Type B pancreatic cell (in vitro differentiated cells): ENCODE results near the gene PARPBP. TPM values are rescaled to one million over a fixed set of nuclear protein-coding genes. Genes with fewer than 3 reads are reported as not detected.

ENCODE experiments used
- DNase-seq: peaks from one replicate; pipeline ENCODE4 v3.0.0; 2021; ENCODE audit warnings: mixed read lengths; ENCODE audit not compliant: unreplicated experiment; ENCODE audit errors: extremely low spot score
- H3K27ac Mint-ChIP-seq: 2 replicates; pipeline ENCODE4 v1.8.0; 2021; ENCODE audit warnings: mild to moderate bottlenecking, mixed read lengths
- H3K27me3 Mint-ChIP-seq: 2 replicates; pipeline ENCODE4 v1.8.0; 2021; ENCODE audit warnings: mixed read lengths
- H3K36me3 Mint-ChIP-seq: 2 replicates; pipeline ENCODE4 v1.8.0; 2021; ENCODE audit warnings: mixed read lengths
- H3K4me1 Mint-ChIP-seq: one replicate; pipeline ENCODE4 v1.8.0; 2021; ENCODE audit warnings: mixed read lengths; ENCODE audit not compliant: unreplicated experiment
- H3K4me3 Mint-ChIP-seq: 2 replicates; pipeline ENCODE4 v1.8.0; 2021; ENCODE audit warnings: mild to moderate bottlenecking, mixed read lengths
- H3K9me3 Mint-ChIP-seq: 2 replicates; pipeline ENCODE4 v1.8.0; 2021; ENCODE audit warnings: mixed read lengths
- total RNA-seq: library from RNA; stranded (reverse); gene quantifications from 2 replicates; pipeline ENCODE4 v1.2.1, GENCODE V29; 2021; ENCODE audit warnings: low replicate concordance
- TF ChIP-seq, protein P1 (sequence below): fragments of 200-600 bp; sonication (generic); conservative IDR thresholded peaks from 2 replicates; pipeline ENCODE4 v1.5.0; 2021; ENCODE audit warnings: antibody characterized with exemption, mild to moderate bottlenecking

PARPBP gene
- total RNA-seq, 1 donor from 2014 or later: 19.0 TPM

- no peak within 1 kb of the TSS for H3K27ac Mint-ChIP-seq
- no peak within 1 kb of the TSS for H3K4me3 Mint-ChIP-seq
- no peaks in the 10 kb centered on the region for H3K9me3 Mint-ChIP-seq
- TF ChIP-seq, protein P1, sequence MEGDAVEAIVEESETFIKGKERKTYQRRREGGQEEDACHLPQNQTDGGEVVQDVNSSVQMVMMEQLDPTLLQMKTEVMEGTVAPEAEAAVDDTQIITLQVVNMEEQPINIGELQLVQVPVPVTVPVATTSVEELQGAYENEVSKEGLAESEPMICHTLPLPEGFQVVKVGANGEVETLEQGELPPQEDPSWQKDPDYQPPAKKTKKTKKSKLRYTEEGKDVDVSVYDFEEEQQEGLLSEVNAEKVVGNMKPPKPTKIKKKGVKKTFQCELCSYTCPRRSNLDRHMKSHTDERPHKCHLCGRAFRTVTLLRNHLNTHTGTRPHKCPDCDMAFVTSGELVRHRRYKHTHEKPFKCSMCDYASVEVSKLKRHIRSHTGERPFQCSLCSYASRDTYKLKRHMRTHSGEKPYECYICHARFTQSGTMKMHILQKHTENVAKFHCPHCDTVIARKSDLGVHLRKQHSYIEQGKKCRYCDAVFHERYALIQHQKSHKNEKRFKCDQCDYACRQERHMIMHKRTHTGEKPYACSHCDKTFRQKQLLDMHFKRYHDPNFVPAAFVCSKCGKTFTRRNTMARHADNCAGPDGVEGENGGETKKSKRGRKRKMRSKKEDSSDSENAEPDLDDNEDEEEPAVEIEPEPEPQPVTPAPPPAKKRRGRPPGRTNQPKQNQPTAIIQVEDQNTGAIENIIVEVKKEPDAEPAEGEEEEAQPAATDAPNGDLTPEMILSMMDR: no peak
- H3K4me1 Mint-ChIP-seq: no peaks in the 10 kb centered on the region
- no peaks in the 10 kb centered on the region for H3K27me3 Mint-ChIP-seq
- no peak for DNase-seq
- H3K36me3 Mint-ChIP-seq: peaks cover 6% of the 10 kb centered on the region
Measured at GRCh38 chr12:102197789-102198188, 77.8 kb downstream of the PARPBP start, which contains the start of gene PMCH. Gene PMCH (minus strand): TSS chr12:102197833. CDS start chr12:102197770, 63 bp downstream.

GRCh38 chr12:102201436-102202061 lies 81.6 kb downstream of the PARPBP start:
- H3K4me1 Mint-ChIP-seq: no peaks in the 10 kb centered on the region
- H3K36me3 Mint-ChIP-seq: peaks cover 16% of the 10 kb centered on the region
- TF ChIP-seq, protein P1: no peak
- no peaks in the 10 kb centered on the region for H3K9me3 Mint-ChIP-seq
- DNase-seq: no peak
- H3K4me3 Mint-ChIP-seq: no peak overlapping the region
- no peaks in the 10 kb centered on the region for H3K27me3 Mint-ChIP-seq
- H3K27ac Mint-ChIP-seq: no peak overlapping the region

GRCh38 chr12:102202556-102202955 lies 82.6 kb downstream of the PARPBP start:
- Mint-ChIP-seq H3K4me1 (no peaks in the 10 kb centered on the region), H3K36me3 (peaks cover 17% of the 10 kb centered on the region), H3K27me3 (no peaks in the 10 kb centered on the region), H3K27ac (no peak overlapping the region), H3K9me3 (peaks cover 5% of the 10 kb centered on the region), H3K4me3 (no peak overlapping the region)
- TF ChIP-seq, protein P1: no peak
- DNase-seq: no peak

DNA sequence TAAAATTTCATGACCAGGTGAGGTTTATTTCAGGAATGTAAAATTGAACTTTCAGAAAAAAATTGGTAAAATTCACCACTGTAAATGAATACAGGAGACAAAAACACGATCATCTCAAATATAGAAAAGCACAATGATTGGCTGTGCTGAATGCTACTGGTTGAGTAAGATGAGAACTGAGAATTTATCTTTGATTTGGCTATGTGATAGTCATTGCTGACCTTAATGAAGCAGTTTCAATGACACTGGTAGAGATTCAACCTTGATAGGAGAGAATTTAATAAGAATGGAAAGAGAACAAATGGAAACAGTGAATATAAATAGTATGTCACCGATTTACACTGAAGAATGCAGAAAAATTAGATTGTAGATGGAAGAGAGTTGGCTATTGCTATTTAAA lies 84.0 kb downstream of the PARPBP start:
- no peaks in the 10 kb centered on the region for H3K4me1 Mint-ChIP-seq
- peaks cover 28% of the 10 kb centered on the region for H3K36me3 Mint-ChIP-seq
- no peak overlapping the region for H3K4me3 Mint-ChIP-seq
- TF ChIP-seq, protein P1: no peak
- H3K27me3 Mint-ChIP-seq: no peaks in the 10 kb centered on the region
- peaks cover 18% of the 10 kb centered on the region for H3K9me3 Mint-ChIP-seq
- DNase-seq: no peak
- no peak overlapping the region for H3K27ac Mint-ChIP-seq

GRCh38 chr12:102215992-102216691 lies 96.2 kb downstream of the PARPBP start:
- no peaks in the 10 kb centered on the region for H3K9me3 Mint-ChIP-seq
- no peak overlapping the region for H3K27ac Mint-ChIP-seq
- DNase-seq: no peak
- TF ChIP-seq, protein P1: no peak
- H3K36me3 Mint-ChIP-seq: no peaks in the 10 kb centered on the region
- H3K4me3 Mint-ChIP-seq: no peak overlapping the region
- H3K27me3 Mint-ChIP-seq: no peaks in the 10 kb centered on the region
- H3K4me1 Mint-ChIP-seq: no peaks in the 10 kb centered on the region
